Epithelial cell of prostate (primary cell): ENCODE results near the gene FALEC.

ENCODE experiments used
- DNase-seq: peaks from one replicate; pipeline ENCODE4 v3.0.0-alpha.2; 2011; ENCODE audit warnings: low read depth, low spot score
- H3K27ac ChIP-seq: fragments of 450-650 bp; 2 replicates; pipeline ENCODE4 v1.5.1; 2017; ENCODE audit warnings: mild to moderate bottlenecking

FALEC gene

GRCh38 chr1:150543500-150544143, 28.1 kb downstream of the FALEC start:
- peak overlapping the region; percentile 7 for H3K27ac ChIP-seq
- no peak for DNase-seq

GRCh38 chr1:150544204-150544603, 28.7 kb downstream of the FALEC start:
- no peak for DNase-seq
- no peak overlapping the region for H3K27ac ChIP-seq

- H3K27ac ChIP-seq: no peak overlapping the region
- no peak for DNase-seq
Observed at GRCh38 chr1:150545486-150546032, 30.0 kb downstream of the FALEC start.

- DNase-seq: no peak
Observed at GRCh38 chr1:150546294-150546937, 30.9 kb downstream of the FALEC start.

DNA sequence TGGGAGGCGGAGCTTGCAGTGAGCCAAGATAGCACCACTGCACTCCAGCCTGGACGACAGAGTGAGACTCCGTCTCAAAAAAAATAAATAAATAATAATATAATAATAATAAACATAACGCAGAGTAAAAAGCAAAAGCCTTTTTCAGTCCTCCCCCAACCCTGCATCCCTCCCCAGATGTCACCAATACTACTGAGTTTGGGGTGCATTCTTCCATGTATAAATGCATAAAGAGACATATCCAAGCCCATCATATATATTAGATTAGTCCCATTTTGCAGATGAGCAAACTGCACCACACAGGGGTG, 32.7 kb downstream of the FALEC start:
- H3K27ac ChIP-seq: peak overlapping the region; percentile 73
- DNase-seq: no peak

More at GRCh38 chr1:150546294-150546937, 30.9 kb downstream of the FALEC start:
- H3K27ac ChIP-seq: no peak overlapping the region

- peak within 1 kb of the TSS; percentile 73 for H3K27ac ChIP-seq
- no peak for DNase-seq
Observed at GRCh38 chr1:150548632-150549495, 33.3 kb downstream of the FALEC start, which contains the start of gene ADAMTSL4. TSS of gene ADAMTSL4 (plus strand) at chr1:150549408. CDS start at chr1:150552289, 2,881 bp downstream.

DNA sequence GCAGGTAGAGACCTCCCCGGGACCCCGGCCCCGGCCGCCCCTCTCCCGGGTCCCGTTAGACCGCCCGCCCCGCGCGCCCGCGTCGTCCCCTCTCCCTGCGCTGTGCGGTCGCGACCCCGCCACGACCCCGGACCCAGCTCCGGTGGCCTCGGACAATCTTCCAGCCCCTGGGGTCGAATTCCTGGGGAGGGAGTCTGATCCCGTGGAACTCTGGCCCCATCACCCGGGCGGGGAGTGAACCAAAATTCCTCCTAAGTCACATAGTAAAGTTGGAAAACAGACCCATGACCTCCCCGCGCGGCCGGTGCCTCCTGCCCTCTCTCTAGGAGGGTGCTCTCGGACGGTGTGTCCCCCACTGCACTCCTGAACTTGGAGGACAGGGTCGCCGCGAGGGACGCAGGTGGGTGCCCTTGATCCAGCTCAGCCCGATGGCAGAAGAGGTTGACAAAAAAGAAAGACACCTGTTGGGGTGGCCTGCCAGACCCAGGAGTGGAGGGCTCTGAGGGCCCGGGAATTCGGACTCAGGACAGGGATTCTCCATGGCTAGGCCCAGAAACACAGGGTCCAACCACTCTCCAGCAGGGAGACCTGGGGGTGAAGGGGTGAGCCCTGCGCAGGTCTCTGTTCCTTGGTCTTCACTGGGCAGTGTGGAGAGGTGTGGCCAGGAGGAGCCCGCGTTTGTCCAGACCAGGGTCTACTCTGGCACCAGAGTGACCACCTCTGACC, 34.1 kb downstream of the FALEC start:
- peak overlapping the region; percentile 73 for H3K27ac ChIP-seq
- DNase-seq: no peak

DNA sequence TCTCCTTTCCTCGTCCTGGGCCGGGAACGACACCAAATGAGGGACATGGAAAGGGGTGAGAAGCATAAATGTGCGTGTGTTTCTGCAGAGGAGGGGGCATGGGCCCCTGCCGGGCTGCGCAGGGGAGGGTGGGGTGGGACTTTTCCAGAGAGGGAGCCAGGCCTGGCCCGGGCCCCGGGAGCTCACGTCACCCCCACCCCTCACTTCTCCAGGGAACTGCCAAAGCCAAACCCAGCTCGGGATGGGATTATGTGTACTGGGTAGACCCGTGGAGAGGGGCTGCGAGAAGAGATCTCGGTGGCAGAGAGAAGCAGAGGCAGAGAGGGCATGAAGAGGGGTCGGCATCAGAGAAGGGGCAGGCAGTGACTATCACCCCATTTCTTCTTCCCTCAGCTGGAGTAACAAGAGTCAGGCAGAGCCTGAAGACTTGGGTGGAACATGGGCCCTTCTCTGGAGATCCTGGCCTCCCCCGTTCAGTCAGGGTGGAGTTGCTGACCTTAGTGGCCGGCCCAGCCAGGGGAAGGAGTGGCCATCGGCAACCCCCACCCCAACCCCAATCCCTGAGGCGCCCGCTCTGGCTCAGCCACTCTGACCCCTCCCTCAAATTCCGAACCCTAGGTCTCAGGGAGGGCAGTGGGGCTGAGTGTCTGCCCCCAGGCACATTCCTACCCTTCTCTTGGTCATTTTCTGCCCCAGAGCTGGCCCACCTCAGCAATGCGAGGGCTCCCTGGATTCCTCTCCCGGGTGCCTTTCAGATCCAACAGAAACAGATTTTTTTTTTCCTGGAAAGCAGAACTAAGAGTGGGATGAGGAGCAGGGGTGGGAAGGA, 34.9 kb downstream of the FALEC start:
- peak overlapping the region; percentile 73 for H3K27ac ChIP-seq
- DNase-seq: no peak

DNA sequence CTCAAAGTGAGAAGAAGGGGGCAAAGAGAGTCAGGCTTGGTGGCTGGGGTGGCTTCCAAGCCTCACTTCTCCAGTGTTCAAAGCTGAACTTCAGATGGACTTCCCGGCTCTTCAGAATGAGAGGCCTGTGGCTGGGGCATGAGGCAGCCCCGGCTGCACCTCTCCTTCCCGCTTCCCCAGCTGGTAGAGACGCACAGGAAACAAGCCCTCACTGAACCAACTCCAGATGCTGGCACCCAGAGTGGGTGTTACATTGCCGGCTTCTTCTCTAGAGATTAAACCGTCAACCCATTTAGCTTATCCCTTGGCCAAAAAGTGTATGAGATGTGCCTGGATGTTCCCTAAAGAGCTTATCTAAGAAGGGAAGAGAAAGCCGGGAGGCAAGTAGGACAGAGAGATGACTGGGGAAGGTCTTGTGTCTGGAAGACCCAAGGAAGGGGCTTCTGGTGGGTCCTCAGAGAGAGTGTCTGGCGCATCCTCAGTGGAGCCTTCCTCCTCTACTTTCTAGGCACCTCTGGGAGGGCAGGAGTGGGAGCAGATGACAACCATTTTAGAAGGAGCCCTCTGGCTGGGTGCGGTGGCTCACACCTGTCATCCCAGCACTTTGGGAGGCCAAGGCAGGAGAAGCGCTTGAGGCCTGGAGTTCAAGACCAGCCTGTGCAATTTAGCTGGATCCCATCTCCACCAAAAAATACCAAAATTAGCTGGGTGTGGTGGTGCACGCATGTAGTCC, 35.7 kb downstream of the FALEC start:
- H3K27ac ChIP-seq: peak overlapping the region; percentile 73
- DNase-seq: no peak

GRCh38 chr1:150551784-150552127, 36.2 kb downstream of the FALEC start:
- H3K27ac ChIP-seq: peak overlapping the region; percentile 73

GRCh38 chr1:150552128-150552910, 36.8 kb downstream of the FALEC start:
- peak overlapping the region; percentile 73 for H3K27ac ChIP-seq
- DNase-seq: no peak

More at GRCh38 chr1:150551784-150552127, 36.2 kb downstream of the FALEC start:
- DNase-seq: no peak

GRCh38 chr1:150552911-150553289, 37.3 kb downstream of the FALEC start:
- peak overlapping the region; percentile 73 for H3K27ac ChIP-seq
- no peak for DNase-seq

DNA sequence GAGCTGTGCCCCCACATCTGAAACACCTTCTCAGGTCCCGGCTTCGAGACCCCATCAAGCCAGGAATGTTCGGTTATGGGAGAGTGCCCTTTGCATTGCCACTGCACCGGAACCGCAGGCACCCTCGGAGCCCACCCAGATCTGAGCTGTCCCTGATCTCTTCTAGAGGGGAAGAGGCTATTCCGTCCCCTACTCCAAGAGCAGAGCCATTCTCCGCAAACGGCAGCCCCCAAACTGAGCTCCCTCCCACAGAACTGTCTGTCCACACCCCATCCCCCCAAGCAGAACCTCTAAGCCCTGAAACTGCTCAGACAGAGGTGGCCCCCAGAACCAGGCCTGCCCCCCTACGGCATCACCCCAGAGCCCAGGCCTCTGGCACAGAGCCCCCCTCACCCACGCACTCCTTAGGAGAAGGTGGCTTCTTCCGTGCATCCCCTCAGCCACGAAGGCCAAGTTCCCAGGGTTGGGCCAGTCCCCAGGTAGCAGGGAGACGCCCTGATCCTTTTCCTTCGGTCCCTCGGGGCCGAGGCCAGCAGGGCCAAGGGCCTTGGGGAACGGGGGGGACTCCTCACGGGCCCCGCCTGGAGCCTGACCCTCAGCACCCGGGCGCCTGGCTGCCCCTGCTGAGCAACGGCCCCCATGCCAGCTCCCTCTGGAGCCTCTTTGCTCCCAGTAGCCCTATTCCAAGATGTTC, 38.0 kb downstream of the FALEC start:
- DNase-seq: no peak

DNA sequence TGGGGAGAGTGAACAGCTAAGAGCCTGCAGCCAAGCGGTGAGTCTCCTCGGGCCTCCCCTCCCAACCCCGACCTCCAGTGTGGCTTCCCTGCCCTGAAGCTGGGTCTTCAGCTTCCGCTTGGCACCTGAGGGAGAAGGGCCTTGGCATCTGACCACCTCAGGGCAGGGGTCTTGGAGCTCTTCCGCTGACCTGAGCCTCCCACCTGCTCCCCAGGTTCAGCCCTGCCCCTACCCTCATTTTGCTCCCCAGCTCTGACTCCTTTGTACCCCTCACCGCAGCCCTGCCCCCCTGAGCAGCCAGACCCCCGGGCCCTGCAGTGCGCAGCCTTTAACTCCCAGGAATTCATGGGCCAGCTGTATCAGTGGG, 38.5 kb downstream of the FALEC start:
- no peak overlapping the region for H3K27ac ChIP-seq
- DNase-seq: no peak

More for the DNA sequence above, 38.0 kb downstream of the FALEC start:
- H3K27ac ChIP-seq: no peak overlapping the region

DNA sequence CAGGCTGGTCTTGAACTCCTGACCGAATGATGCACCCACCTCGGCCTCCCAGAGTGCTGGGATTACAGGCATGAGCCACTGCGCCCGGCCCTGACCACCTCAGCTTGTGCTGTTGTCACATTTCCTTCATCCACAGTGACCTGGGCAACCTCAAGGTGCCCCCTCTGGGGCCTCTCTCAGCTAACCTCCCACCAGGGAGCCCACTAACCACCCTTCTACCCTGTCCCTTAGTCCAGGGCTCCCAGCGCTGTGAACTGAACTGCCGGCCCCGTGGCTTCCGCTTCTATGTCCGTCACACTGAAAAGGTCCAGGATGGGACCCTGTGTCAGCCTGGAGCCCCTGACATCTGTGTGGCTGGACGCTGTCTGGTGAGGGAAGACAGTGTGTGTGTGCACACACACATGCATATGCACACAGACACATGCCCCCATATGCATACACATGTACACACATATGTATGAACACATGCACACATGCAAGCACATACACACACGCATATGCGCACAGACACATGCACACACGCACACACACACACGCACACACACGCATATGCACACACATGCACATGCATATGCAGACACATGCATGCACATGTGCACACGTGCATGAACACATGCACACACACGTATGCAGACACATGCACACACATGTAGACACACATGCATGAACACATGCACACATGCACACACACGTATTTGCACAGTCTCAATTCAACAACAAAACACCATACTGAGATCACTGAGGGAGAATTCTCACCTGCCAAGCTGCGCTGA, 39.8 kb downstream of the FALEC start:
- DNase-seq: no peak
- no peak overlapping the region for H3K27ac ChIP-seq

DNA sequence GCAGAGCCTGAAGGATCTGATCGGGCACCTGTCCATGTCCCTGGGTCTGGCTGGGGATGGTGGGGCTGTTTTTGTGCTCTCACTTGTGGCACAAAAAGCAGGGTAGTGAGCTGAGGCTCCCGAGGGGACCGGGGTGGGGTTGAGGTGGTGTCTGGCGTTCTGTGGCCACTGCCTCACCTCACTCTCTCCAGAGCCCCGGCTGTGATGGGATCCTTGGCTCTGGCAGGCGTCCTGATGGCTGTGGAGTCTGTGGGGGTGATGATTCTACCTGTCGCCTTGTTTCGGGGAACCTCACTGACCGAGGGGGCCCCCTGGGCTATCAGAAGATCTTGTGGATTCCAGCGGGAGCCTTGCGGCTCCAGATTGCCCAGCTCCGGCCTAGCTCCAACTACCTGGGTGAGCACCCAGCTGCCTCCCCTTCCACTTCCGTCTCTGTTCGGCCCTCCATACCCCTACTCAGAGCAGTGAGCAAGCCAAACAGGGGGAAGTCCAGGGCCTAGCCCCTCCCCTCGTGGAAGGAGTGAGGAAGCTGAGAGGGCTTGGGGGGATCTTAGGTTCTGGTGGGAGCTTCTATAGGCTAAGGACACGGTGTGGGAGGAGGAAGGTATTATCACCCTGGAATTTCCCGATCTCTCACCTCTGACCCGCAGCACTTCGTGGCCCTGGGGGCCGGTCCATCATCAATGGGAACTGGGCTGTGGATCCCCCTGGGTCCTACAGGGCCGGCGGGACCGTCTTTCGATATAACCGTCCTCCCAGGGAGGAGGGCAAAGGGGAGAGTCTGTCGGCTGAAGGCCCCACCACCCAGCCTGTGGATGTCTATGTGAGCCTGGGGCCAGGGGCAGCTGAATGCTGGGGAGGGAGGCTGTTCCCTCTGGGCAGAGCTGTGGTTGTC, 40.7 kb downstream of the FALEC start:
- no peak overlapping the region for H3K27ac ChIP-seq
- no peak for DNase-seq
